HG03558 (cell line): ENCODE results near the gene MINK1.
"Not testable (repeated sequence)": the region's sequence is repeated elsewhere in the genome, so short reads cannot be mapped to it uniquely, and the experiment has no call there.

Source experiments
- ATAC-seq: cut with Tn5 transposase; IDR thresholded peaks from one replicate; pipeline ENCODE4 v1.9.1; 2021; ENCODE audit warnings: moderate number of reproducible peaks; ENCODE audit not compliant: unreplicated experiment; ENCODE audit errors: extremely low read depth

MINK1 gene

DNA sequence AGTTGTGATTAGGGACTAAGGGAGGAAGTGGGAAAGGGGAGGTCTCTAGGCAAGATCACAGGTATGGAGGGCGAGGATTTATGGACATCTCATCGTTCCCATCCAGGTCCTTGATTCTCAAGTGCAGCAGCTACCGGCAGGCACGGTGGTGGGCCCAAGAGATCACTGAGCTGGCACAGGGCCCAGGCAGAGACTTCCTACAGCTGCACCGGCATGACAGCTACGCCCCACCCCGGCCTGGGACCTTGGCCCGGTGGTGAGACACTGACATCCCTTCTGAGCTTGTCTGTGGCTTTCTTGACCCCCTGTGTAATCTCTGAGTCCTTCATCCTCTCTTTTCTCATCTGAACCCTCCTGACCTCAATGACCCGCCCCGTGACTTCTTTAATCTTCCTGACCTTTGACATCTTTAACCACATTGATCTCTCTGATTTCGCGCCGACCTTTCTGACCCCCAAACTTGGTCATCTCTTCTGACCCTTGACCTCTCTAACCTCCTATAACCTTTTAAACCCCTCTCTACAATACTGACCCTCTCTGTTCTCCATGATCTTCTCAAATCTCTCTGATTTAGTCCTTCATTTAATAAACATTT lies 22.3 kb upstream of the MINK1 start:
- ATAC-seq, result no peak

- no peak for ATAC-seq
Measured at GRCh38 chr17:4811471-4811870, 21.7 kb upstream of the MINK1 start.

GRCh38 chr17:4812690-4813089 lies 20.4 kb upstream of the MINK1 start:
- no peak for ATAC-seq

- ATAC-seq, result no peak
Measured at GRCh38 chr17:4815043-4815675, 18.0 kb upstream of the MINK1 start.

GRCh38 chr17:4816826-4817225 lies 16.3 kb upstream of the MINK1 start:
- ATAC-seq, result no peak

DNA sequence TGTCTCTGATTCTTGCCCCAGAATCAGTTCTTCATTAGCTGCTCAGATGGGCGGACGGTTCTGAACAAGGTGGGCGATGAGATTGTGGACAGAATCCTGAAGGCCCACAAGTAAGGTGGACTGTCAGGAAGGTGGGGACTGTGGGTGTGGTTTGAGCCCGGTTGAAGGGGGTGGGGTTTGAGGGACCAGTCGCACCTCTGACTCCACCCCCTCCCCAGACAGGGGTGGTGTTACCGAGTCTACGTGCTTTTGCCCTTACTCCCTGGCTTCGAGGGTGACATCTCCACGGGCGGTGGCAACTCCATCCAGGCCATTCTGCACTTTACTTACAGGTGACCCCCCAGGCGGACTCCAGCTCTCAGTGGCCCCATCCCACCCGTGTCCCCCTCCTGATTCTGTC lies 14.9 kb upstream of the MINK1 start:
- ATAC-seq, result no peak

DNA sequence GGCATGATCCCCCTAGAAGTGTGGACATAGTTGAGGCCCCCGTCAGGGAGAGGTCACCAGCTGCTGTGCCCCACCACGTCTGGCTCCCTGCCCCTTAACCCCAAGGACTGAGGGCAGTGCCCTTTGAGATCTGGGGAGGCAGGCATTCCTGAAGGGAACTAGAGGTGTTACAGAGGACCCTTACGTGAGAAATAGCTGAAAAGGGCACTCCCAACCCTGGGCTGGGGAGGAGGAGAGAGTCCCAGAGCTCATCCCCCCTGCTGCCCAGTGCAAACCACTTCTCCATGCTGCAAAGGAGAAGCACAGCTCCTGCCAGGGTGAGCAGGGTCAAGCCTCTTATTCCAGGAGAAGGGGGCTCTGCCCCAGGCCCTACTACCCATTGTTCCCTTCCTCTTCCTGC lies 10.3 kb upstream of the MINK1 start:
- ATAC-seq, result no peak

GRCh38 chr17:4823373-4824089 lies 9.6 kb upstream of the MINK1 start:
- ATAC-seq, result no peak

DNA sequence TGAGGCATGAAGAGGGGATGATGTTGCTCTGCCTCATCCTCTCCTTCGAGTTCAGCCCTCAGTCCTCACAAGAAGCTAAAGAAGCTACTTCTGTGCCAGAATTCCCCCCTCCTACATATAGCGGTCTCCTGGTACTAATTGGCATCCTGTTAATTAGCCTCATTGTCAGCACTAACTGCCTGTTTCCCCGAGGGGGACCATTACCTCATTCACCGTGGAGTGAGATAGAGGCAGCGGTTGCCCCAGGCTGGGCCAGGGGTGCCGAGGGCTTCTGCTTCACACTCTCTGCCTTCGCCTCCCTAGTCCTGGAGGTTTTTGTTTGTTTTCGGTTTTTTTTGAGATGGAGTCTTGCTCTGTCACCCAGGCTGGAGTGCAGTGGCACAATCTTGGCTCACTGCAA lies 5.7 kb upstream of the MINK1 start:
- no peak for ATAC-seq

DNA sequence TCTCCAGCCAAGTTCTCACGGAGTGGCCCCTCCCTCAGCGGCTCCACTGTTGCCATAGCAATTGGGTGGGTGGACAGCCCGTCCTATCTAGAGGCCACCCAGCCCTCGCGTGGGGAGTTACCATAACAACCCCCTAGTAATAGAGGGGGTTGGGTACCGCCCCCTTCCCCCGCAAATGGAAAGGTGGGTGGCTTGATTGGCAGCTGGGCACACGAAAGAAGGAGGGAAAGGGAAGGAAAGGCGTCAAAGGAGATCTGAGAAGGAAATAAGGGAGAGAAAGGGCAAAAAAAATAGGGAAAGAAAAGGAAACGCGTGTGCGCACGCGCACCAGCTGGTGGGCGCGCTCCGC lies 337 bp upstream of the MINK1 start:
- not testable (repeated sequence) for ATAC-seq

DNA sequence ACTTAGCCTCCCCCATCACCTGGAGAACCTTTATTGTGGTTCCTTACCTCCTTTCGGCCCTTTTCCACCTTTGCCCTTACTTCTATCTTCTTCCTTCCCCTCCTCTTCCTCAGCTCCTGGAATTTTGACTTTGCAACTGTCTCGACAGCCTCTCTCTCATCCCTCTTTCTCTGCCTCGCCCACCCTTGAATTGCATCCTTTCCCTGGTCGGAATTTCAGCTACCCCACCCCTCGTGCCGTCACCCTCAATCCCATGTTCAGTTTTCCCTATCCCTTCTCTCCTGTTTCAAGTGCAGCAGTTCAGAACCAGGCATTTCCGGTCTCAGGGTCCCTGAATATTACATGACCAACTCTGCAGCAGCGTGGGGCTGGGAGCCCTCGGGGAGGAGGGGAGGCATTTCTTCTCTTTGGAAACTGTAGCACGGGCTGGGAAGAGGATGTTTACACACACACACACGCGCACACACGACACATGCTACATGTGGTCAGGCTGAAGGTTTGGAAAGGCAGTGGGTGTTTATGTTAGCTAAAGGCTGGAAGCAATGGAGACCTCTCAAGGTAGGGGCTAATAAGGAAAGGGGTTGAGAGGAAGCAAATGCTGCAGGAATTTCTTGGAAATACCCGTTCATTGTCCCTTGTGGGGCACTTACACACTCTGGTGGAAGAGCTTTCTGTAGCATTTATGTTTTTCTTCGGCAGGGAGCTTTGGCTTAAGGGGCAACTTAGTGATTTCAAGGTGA lies 971 bp downstream of the MINK1 start:
- ATAC-seq, result no peak

- ATAC-seq, result no peak
Measured at GRCh38 chr17:4834681-4835020, 1.5 kb downstream of the MINK1 start.

DNA sequence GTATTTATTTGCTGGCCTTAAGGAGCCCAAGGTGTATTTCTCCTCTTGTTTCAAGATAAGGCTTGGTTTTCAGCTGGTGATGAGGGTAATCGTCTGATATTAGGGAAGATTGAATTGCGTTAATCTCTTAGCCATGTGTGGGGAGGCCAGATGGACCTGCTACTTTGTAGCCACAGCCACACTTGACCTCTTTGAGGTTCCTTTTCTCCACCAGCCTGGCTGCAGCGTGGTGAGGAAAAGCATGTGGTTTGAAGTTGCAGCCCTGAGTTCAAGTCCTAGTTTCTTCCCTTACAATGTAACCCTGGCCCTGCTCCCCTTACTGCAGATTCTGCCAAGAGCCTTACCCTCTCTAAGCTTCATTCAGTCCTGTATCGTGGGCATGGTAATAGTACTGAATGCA lies 3.1 kb downstream of the MINK1 start:
- no peak for ATAC-seq

DNA sequence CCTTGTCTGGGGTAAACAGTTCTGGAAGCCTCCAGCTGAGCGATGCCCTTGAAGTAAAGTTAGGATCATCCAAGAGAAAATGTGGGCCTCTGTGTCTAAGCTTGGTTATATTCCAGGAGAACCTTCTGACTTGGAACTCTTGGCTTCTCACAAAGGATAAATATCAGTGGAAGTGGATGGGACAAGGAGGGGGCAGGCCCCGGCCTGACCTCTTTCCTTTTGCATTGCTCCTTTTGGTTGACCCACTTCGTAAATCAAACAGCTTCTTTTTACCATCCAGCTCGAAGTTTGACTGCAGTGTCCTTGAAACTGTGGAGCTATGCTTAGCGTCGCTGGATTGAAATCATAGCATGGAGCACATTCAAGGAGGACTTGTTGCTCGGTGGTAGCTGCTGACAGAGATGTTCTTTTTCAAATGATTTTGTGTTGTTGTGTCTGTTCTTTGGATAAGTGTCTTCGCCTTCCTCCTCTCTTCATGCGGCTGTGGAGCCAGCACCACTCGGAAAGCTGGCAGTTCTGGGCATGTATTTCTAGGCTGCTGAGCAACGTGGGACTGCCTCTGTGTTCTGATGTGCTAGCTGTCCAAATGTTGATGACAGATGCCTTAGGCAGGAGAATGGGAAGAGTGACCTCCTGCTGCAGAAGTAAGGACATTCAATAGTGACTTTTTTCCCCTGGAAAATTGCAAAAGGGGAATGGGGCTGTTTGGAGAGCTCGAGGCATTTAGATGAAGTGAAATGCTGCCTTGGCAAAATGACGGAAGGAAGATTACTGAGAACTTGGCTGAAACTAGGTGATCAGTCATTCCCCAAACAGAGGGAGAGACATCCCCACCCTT lies 4.5 kb downstream of the MINK1 start:
- ATAC-seq, result no peak

GRCh38 chr17:4838309-4838785 lies 5.2 kb downstream of the MINK1 start:
- ATAC-seq, result no peak

GRCh38 chr17:4839221-4839620 lies 6.1 kb downstream of the MINK1 start:
- no peak for ATAC-seq

DNA sequence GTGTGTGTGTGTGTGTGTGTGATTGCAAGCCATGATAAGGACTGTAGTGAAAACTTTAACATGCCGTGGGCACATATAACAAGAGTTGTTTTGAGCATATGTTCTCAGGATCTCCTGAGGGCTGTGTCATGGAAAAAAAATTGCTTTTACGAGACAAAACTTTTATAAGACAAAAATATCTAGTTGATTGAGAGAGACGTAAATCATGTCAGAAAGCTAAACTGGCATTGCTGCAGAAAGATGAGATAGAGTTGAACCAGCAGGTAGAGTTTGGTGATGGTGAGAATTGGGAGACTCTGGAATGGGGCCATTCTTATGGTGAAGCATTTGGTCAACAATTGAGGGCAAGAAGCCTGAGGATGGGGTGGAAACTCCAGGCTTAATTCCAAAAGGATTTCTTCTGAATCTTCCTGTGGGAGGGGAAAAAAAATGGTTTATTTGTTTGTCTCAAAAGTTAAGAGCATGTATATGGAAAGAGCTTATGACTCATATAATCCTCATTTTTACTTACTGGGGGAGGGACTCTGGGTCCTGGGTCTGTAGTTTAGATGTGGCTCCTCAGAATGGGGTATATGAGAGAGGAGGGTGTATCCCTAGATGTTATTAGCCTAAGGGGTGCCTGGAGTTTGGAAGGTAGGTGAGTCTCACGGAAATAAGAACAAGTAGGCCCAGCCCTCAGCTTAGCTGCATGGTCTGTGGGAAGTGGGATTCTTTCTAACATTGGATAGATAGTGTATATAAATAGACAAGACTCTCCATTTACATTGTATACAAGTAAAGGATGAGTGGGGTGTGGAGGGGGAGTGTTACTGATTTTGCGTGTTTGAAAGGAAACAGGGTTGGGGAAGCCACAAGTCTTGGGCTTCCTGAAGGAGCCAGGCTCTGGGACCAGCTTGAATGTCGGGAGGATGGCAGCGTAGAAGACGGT lies 7.1 kb downstream of the MINK1 start:
- no peak for ATAC-seq

- no peak for ATAC-seq
Measured at GRCh38 chr17:4840893-4841242, 7.7 kb downstream of the MINK1 start.

GRCh38 chr17:4842376-4842775 lies 9.2 kb downstream of the MINK1 start:
- no peak for ATAC-seq
